Tibial nerve (tissue), 3 donors: ENCODE data around the gene TMEM131L.

Source experiments
- POLR2A ChIP-seq, 2 donors: fragments of 450-650 bp; IDR thresholded peaks; one replicate each; pipeline ENCODE4 v1.6.1; 2017; ENCODE audit warnings: antibody characterized with exemption in 2 of 2, mild to moderate bottlenecking in 2 of 2, moderate library complexity in 2 of 2
- TF ChIP-seq, protein P1 (sequence below), 5 experiments: fragments of 200-600 bp in 3 of 5; fragments of 450-650 bp in 2 of 5; sonication (generic) in 3 of 5; IDR thresholded peaks; one replicate each; pipeline ENCODE4 v1.5.1; 2016 to 2019; ENCODE audit warnings: antibody characterized with exemption in 5 of 5, mild to moderate bottlenecking in 3 of 5, moderate library complexity in 2 of 5

DNA sequence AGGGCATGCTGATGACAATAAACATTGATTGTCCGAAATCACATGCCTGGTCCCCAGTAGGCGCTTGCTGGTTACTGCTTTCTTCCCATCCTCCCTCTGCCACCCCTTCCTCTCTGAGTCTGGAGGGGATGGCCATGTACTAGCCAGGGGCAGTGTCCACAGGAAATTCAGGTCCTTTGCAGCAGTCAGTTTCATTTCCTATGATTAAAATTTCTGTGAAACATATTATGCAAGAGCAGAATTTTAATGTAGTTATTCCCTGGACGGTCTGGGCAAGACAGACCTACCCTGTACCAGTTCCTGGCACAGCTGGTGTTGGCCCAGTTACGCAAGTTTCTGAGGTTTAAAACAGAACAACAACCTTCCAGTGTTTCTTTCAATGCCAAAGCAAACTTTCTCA is 189.8 kb downstream of the TMEM131L start:
- TF ChIP-seq, protein P1, sequence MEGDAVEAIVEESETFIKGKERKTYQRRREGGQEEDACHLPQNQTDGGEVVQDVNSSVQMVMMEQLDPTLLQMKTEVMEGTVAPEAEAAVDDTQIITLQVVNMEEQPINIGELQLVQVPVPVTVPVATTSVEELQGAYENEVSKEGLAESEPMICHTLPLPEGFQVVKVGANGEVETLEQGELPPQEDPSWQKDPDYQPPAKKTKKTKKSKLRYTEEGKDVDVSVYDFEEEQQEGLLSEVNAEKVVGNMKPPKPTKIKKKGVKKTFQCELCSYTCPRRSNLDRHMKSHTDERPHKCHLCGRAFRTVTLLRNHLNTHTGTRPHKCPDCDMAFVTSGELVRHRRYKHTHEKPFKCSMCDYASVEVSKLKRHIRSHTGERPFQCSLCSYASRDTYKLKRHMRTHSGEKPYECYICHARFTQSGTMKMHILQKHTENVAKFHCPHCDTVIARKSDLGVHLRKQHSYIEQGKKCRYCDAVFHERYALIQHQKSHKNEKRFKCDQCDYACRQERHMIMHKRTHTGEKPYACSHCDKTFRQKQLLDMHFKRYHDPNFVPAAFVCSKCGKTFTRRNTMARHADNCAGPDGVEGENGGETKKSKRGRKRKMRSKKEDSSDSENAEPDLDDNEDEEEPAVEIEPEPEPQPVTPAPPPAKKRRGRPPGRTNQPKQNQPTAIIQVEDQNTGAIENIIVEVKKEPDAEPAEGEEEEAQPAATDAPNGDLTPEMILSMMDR (IDR thresholded peaks at IDR 0.05), result no peak
- TF ChIP-seq POLR2A (IDR thresholded peaks at IDR 0.05), result no peak
